IPS-NIHi11 (cell line): Measurements from ENCODE around the gene KRTAP10-9.
"Not testable (repeated sequence)": the region's sequence is repeated elsewhere in the genome, so short reads cannot be mapped to it uniquely, and the experiment has no call there.

Experiments
- DNase-seq: peaks from one replicate; pipeline ENCODE4 v3.0.0; 2012; ENCODE audit warnings: mixed read lengths, low spot score

The KRTAP10-9 gene

GRCh38 chr21:44595524-44595923 is 31.4 kb upstream of the KRTAP10-9 start:
- no peak for DNase-seq

DNA sequence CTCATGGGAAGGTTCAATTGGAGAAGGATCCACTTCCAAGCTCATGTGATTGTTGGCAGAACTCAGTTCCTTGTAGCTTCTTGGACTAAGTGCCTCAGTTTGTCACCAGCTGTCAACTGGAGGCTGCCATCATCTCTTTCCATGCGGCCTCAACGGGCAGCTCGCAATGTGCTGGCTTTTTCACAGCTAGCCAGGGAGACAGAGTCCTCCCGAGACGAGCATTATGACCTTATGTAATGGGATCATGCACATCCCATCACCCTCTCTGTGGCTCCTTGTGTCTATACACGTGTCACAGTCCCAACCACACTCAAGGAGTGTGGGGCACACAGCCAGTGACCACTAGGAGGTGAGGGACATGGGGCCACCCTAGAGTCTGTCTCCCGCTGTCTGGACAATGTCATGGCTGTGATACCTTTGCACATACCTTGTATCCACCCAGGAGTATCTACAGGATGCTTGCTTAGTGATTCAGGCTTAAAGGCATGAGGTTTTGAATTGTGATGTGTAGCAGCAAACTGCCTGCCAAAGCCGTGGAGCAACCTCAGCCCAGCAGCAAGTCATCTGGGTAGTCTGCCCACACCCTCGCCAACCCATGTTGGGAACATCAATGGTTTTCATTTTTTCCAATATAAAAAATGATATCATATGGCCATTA is 30.7 kb upstream of the KRTAP10-9 start:
- no peak for DNase-seq

DNA sequence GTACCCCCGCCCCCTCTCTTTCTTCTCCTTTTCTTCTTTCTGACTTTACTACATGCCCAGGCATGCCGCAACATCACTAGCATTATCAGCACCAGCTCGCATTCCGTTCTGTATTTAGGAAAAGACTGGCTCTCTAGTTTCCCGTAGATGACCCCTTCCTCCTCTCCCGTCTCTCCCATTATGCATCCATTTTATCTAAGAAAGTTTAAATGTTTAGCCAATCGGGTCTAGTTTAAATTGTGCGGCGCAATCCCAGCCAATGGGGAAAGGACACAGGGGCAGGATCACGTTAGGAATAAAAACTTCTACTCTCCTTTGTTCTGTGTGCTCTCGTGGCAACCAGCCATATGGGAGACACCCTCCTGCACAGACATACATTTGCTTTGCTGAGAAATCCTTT is 28.8 kb upstream of the KRTAP10-9 start:
- no peak for DNase-seq

DNA sequence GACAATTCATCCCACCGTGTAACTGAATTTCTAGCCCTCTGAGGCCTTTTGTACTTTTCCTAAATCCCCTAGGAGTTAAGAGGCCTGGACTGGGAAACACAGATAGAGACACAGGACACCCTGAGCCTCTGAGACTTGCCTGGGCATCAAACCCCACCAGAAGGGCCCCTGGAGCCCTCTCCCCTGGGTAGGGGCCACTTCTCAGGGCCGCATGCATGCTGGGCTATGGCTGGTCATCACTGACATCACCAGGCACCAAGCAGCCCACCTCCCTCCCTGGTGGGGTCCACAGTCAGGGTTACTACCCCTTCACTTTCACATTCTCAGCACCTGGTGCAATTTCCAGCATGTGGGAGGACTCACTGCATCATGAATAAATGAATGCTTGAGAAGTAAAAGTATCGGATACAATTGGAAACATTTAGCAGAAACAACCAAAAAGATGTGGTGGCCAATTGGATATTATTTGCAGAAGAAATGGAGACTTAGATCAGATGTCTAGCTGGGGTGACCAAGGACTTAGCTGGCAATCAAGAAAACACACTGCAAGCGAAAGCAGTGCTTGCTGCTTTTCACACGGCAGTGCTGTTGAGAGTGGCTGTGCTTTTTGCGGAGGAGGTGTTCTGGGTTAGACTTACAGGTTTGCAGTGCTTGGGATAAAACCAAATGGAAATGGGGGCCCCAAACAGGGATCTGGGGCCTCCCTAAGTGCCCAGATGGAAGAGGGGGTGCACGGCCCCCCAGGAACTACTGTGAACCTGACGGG is 27.4 kb upstream of the KRTAP10-9 start:
- no peak for DNase-seq

DNA sequence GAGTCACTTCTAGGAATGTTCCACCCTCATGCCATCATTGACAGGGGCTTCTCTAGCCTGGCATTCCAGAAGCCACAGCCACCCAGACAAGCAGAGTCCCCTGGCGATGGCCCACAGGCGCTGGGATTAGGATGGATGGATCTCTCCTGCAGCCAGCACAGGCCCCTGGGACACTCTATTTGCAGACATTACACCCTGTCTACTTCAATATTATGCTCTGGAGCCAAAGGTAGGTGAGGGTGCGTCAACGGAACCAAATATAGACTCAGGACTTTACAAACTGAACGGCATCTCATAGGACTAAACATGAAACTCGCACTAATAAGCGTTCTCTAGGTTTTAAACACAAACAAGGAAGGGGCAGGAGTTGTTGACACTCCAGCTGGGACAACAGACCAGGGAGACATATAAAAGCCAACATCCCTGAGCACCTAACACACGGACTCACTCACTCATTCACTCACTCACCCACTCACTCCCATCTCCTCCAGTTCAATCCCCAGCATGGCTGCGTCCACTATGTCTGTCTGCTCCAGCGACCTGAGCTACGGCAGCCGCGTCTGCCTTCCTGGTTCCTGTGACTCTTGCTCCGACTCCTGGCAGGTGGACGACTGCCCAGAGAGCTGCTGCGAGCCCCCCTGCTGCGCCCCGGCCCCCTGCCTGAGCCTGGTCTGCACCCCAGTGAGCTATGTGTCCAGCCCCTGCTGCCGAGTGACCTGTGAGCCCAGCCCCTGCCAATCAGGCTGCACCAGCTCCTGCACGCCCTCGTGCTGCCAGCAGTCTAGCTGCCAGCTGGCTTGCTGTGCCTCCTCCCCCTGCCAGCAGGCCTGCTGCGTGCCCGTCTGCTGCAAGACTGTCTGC is 26.5 kb upstream of the KRTAP10-9 start, which contains the start of gene KRTAP10-7:
Gene KRTAP10-7, plus strand, starts transcription at position 480 of the 861 bp plus-strand sequence. Its CDS starts 25 bp downstream, at position 505.
- not testable (repeated sequence) for DNase-seq

- DNase-seq = not testable (repeated sequence)
These were observed 25.8 kb upstream of the KRTAP10-9 start for GRCh38 chr21:44601091-44601490.

DNA sequence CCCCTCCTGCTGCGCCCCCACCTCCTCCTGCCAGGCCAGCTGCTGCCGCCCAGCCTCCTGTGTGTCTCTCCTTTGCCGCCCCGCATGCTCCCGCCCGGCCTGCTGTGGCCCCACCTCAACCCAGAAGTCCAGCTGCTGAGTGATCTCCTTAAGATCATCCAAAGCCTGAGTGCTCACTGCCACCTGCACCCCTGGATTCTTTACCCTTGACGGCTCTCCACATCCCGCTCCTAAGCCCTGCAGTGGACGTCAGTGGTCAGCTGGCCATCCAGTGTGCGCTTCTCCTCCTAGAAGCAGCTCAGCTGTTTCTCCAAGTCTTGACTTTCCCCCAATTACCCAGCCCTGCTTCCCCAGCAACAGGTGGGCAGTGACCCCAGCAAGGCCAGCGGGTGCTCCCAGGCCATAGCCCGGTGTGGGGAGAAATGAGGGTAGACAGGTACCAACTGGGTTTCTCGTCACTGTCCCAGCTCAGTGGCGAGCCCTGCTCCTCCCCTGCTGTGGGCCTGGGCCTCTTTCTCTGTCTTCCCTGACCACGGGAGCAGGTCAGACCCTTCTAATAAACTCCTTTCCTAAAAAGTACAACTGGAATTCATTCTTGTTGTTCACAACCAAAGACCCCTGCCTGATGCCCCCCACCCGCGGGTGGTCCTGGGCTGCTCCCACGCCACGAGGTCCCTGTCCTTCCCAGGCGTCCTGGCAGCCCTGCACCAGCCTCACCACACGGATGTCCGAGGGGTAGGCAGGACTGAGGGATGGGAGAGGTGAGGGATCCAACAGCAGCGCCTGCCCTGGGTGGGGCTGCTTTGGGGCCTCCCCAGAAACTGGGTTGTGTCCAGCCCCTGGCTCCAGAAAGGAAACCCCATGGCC is 25.1 kb upstream of the KRTAP10-9 start:
- DNase-seq = no peak

DNA sequence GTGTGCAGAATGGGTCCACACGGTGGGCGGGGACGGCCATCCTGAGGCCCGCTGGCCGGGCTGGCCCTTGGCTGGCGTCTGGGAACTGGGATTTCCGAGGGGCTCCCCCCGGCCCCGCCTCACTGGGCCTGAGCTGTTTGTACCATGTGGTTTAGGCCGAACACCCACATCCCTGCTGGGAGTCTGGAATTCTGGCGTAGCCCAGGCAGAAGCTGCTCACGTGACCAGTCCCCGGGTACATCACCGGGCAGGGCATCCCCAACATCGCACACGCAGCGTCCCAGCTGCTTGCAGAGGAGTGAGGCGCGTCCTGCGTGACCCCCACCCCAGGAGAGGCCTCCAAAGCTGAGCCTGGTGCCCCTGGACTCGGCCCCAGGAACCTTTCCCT is 24.4 kb upstream of the KRTAP10-9 start:
- DNase-seq = no peak

DNA sequence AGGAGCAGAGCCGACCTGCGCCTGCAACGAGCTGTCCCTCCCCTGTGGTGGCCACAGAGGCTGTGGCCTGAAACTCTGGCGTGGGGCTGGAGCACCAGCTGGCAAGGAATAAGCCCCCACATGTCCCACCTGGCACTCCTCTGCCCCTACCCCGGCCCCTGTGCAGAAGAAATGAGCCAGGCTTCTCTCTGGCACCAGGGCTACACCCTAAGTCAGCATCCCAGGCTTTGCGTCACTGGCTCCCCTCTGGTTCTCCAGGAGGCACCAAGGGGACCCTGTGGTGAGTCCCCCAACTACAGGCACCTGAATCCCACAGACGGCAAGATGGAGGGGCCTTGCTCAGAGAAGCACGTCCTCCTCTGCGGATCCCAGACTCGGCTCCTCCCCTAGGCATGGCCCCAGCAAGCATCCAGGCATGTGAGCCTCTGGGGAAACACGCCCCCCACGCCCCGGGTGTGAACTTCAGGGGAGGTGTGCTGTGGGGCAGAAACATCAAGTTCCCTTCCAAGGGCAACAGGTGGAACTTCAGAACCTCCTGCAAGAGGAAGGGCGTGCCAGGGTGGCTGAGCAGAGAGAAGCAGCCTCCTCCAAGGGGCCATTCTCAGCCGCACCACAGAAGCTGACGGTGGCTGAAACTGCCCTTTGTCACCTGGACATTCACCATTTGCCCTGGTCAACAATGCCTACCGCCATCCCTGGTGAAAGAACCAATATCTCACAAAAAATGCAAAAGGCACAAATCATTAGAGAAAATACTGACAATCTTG is 23.6 kb upstream of the KRTAP10-9 start:
- no peak for DNase-seq

DNA sequence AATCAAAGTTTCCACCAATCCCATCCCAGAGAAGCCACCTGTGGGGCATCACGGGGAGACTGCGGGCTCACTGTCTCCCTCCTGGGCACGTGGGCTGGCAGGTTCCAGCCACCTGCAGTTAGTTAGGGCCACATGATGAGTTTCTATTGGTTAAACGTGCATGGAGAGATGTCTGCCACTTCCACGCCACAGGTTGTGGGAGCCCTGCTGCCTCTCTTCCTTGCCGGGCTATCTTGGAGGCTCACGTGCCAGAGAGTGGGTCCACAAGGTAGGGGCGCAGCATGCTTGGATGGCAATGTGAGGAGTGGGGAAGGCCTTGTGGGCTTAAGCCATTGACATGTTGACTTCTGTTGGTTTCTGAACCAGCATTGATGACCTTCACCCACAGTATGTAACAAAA is 23.0 kb upstream of the KRTAP10-9 start:
- DNase-seq = no peak

GRCh38 chr21:44606495-44606894 is 20.4 kb upstream of the KRTAP10-9 start:
- no peak for DNase-seq

DNA sequence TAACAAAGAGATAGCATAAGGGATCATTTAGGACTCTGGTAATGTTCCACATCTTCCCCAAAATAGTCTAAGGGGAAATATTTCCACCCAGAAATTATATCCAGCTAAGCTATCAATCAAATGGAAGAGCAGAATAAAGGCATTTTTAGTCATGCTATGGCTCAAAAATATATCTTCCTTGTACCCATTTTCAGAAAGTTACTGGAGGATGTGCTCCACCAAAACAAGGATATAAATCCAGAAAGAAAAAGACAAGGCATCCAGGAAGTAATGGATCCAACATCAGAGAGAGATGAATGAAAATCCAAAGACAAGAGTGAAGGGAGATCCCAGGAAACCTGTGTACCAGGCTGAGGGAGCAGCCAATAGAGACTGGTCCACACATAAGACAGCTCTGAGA is 17.7 kb upstream of the KRTAP10-9 start:
- no peak for DNase-seq

- DNase-seq = not testable (repeated sequence)
These were observed 16.6 kb upstream of the KRTAP10-9 start for GRCh38 chr21:44610157-44610843.

DNA sequence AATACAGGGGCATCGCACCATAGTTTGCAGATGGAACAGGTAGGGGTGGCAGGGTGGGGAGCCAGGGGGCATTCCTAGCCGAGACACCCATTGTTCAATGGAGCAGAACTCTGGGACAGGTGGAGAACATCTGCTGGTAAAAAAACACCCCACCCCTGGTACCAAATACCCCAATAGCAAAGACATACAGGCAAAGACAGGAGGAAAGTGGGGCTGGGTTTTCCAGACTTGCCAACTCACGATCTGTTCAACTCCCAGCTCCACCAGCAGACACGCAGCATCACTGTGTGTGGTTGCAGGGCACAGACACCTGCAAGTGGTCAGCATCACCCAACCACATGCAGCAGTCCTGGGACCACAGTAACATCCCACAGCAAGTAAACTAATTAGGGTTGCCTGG is 15.3 kb upstream of the KRTAP10-9 start:
- DNase-seq = no peak

DNA sequence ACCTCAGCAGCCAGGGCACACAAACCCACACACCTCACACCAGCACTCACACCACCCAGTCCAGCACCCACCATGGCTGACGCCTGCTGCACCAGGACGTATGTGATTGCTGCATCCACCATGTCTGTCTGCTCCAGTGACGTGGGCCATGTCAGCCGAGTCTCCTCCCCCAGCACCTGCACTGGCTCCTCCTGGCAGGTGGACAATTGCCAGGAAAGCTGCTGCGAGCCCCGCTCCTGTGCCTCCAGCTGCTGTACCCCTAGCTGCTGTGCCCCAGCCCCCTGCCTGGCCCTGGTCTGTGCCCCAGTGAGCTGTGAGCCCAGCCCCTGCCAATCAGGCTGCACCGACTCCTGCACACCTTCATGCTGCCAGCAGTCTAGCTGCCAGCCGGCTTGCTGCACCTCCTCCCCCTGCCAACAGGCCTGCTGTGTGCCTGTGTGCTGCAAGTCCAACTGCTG is 14.8 kb upstream of the KRTAP10-9 start, which contains the start of gene KRTAP10-8:
Gene KRTAP10-8, plus strand, starts transcription at position 51 of the 458 bp plus-strand sequence. Its CDS starts 22 bp downstream, at position 73.
- no peak for DNase-seq

DNA sequence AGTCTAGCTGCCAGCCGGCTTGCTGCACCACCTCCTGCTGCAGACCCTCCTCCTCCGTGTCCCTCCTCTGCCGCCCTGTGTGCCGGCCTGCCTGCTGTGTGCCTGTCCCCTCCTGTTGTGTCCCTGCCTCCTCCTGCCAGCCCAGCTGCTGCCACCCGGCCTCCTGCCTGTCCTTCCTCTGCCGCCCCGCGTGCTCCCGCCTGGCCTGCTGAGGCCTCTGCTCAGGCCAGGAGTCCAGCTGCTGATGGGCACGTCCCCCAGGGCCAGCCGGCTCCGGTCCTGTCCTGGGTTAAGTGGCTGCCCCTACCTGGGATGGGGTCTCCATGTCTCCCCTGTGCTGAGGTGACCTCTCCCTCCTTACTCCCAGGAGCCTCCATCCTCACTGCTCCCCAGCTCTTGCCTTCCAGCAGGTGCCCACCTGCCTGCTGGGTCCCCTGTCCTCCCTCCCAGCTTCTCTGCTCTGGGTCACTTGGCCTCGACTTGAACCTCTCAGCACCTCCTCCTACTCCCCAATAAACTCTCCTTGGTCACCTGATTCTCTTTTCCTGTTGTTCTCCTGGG is 14.1 kb upstream of the KRTAP10-9 start:
- DNase-seq = no peak

DNA sequence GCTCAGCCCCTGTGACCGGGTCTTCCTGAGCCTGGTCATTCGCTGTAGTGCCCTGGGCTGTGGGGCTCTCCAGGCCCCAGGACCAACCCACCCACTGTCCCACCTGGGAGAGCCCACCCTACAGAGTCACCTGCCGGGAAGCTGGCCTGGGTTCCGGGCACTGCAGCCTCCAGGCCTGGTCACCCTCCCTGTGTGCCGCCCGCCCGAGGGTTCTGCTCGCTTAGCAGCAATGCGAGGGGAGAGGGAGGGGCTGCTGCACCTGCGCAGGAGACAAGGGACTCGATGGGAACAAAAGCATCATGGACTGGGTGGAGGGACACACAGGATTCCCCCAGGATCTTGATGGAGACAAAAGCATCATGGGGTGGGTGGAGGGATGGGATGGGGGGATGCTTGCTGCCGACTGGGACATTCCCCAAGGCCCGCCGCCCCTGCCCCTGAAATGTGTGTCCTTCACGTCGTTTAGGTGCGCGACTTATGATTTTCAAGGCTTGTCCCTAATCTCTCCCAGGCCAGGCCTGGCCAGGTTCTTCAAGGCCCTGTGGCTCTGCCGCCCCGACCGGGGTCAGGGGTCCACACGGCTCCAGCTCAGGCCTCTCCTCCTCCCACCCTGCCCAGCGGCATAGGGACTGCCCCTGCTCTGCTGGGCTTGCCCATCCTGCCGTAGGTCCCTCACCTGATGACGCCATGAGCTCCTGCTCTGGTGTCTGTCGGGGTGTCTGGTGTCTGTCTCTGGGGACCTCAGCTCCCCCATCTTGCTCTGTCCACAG is 13.3 kb upstream of the KRTAP10-9 start:
- DNase-seq = no peak

GRCh38 chr21:44614161-44614631 is 12.7 kb upstream of the KRTAP10-9 start:
- DNase-seq = no peak

- DNase-seq = no peak
These were observed 11.9 kb upstream of the KRTAP10-9 start for GRCh38 chr21:44614961-44615391.
